ENCODE data around the gene ARID1B.

The ARID1B gene

GRCh38 chr6:156875062-156875461 lies 97.9 kb downstream of the ARID1B start:
- TF ChIP-seq, protein P1, sequence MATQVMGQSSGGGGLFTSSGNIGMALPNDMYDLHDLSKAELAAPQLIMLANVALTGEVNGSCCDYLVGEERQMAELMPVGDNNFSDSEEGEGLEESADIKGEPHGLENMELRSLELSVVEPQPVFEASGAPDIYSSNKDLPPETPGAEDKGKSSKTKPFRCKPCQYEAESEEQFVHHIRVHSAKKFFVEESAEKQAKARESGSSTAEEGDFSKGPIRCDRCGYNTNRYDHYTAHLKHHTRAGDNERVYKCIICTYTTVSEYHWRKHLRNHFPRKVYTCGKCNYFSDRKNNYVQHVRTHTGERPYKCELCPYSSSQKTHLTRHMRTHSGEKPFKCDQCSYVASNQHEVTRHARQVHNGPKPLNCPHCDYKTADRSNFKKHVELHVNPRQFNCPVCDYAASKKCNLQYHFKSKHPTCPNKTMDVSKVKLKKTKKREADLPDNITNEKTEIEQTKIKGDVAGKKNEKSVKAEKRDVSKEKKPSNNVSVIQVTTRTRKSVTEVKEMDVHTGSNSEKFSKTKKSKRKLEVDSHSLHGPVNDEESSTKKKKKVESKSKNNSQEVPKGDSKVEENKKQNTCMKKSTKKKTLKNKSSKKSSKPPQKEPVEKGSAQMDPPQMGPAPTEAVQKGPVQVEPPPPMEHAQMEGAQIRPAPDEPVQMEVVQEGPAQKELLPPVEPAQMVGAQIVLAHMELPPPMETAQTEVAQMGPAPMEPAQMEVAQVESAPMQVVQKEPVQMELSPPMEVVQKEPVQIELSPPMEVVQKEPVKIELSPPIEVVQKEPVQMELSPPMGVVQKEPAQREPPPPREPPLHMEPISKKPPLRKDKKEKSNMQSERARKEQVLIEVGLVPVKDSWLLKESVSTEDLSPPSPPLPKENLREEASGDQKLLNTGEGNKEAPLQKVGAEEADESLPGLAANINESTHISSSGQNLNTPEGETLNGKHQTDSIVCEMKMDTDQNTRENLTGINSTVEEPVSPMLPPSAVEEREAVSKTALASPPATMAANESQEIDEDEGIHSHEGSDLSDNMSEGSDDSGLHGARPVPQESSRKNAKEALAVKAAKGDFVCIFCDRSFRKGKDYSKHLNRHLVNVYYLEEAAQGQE (IDR thresholded peaks at IDR 0.05; ENCODE audit: insufficient read depth in 1 of 2, low read depth in 2 of 2, low read length in 2 of 2): no peak
- no peak for TF ChIP-seq SIN3A (IDR thresholded peaks at IDR 0.05; ENCODE audit: borderline replicate concordance, insufficient read depth, low read length)
- no peak for TF ChIP-seq FOXP2 (optimal IDR thresholded peaks at IDR 0.05; ENCODE audit: borderline replicate concordance, extremely low read depth, extremely low read length, insufficient read depth)
- no peak for TF ChIP-seq TAF1 (IDR thresholded peaks at IDR 0.05; ENCODE audit: borderline replicate concordance, insufficient read depth, low read length)
- TF ChIP-seq POLR2AphosphoS5 (IDR thresholded peaks at IDR 0.05; ENCODE audit: low read depth, low read length): no peak

GRCh38 chr6:156876302-156876701 lies 99.1 kb downstream of the ARID1B start:
- TF ChIP-seq FOXP2 (optimal IDR thresholded peaks at IDR 0.05; ENCODE audit: borderline replicate concordance, extremely low read depth, extremely low read length, insufficient read depth): peak; percentile 24
- TF ChIP-seq, protein P1 (IDR thresholded peaks at IDR 0.05; ENCODE audit: insufficient read depth in 1 of 2, low read depth in 2 of 2, low read length in 2 of 2): no peak
- TF ChIP-seq SIN3A (IDR thresholded peaks at IDR 0.05; ENCODE audit: borderline replicate concordance, insufficient read depth, low read length): no peak
- TF ChIP-seq TAF1 (IDR thresholded peaks at IDR 0.05; ENCODE audit: borderline replicate concordance, insufficient read depth, low read length): no peak
- TF ChIP-seq POLR2AphosphoS5 (IDR thresholded peaks at IDR 0.05; ENCODE audit: low read depth, low read length): no peak

- TF ChIP-seq FOXP2 (optimal IDR thresholded peaks at IDR 0.05; ENCODE audit: borderline replicate concordance, extremely low read depth, extremely low read length, insufficient read depth): no peak
Observed at GRCh38 chr6:156877126-156877863, 100.1 kb downstream of the ARID1B start.

DNA sequence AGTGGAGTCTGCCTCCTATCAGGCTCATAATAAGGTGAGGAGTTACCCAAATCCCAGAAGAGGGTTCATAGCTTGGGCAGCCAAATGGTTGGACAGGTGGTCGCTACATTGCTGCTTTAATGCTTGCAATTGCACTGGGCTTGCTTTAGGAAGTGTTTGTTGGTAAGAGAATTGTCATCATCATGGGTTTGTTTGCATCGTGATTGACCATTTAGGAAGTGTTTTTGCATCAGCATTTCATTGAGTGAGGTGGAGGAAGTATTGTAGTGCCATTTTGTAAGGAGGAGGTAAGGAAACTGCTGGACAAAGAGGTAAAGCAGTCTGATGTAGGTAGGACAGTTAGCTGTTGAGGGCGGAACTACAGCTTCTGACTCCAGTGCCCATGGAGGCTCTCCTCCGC lies 101.5 kb downstream of the ARID1B start:
- no peak for TF ChIP-seq TAF1 (IDR thresholded peaks at IDR 0.05; ENCODE audit: borderline replicate concordance, insufficient read depth, low read length)
- TF ChIP-seq, protein P1 (IDR thresholded peaks at IDR 0.05; ENCODE audit: insufficient read depth in 1 of 2, low read depth in 2 of 2, low read length in 2 of 2): no peak
- TF ChIP-seq POLR2AphosphoS5 (IDR thresholded peaks at IDR 0.05; ENCODE audit: low read depth, low read length): no peak
- no peak for TF ChIP-seq FOXP2 (optimal IDR thresholded peaks at IDR 0.05; ENCODE audit: borderline replicate concordance, extremely low read depth, extremely low read length, insufficient read depth)

- no peak for TF ChIP-seq TAF1 (IDR thresholded peaks at IDR 0.05; ENCODE audit: borderline replicate concordance, insufficient read depth, low read length)
- no peak for TF ChIP-seq SIN3A (IDR thresholded peaks at IDR 0.05; ENCODE audit: borderline replicate concordance, insufficient read depth, low read length)
- TF ChIP-seq, protein P1 (IDR thresholded peaks at IDR 0.05; ENCODE audit: insufficient read depth in 1 of 2, low read depth in 2 of 2, low read length in 2 of 2): no peak
Observed at GRCh38 chr6:156879186-156879585, 102.0 kb downstream of the ARID1B start.
